Measurements from ENCODE around the gene SFI1.

The SFI1 gene

DNA sequence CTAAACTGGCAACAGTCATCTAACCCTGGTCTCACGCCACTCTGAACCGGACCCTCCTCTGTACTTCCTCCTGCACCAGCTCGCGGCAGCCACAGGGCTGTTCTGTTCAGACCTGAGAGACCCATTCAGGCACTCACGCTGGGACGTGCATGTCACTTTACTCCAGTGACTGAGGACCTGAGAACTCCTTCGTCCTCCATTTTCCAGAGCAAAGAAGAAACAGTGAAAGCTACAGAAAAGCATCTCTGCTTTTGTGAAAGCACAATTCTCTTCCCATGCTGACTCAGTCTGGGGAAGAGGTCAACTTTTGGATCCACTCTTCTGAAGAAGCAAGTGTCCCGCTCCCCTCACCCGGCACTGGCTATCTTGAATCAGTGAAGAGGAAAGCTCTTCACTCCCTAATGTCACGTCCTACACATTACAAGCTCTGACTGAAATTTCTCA, 141.1 kb downstream of the SFI1 start:
- WGBS (ENCODE audit: insufficient coverage, insufficient read length): no CpG with 5 or more reads among the region's 10 CpGs
- Histone ChIP-seq H3K4me1 (ENCODE audit: control insufficient read depth, insufficient read depth, low read length) (no peaks in the 10 kb centered on the region), H3K27ac (ENCODE audit: low read length) (no peak overlapping the region), H3K36me3 (ENCODE audit: control insufficient read depth, insufficient read depth, low read length) (0 out of 2 replicates have a peak, but pooled peaks cover 3% of the 10 kb centered on the region), H3K4me3 (ENCODE audit: low read length) (no peak overlapping the region), H3K27me3 (ENCODE audit: control insufficient read depth, insufficient read depth, low read length) (no peaks in the 10 kb centered on the region), H3K9me3 (ENCODE audit: control insufficient read depth, insufficient read depth, low read length) (no peaks in the 10 kb centered on the region)
- no peak for DNase-seq (ENCODE audit: low read depth, low spot score)

DNA sequence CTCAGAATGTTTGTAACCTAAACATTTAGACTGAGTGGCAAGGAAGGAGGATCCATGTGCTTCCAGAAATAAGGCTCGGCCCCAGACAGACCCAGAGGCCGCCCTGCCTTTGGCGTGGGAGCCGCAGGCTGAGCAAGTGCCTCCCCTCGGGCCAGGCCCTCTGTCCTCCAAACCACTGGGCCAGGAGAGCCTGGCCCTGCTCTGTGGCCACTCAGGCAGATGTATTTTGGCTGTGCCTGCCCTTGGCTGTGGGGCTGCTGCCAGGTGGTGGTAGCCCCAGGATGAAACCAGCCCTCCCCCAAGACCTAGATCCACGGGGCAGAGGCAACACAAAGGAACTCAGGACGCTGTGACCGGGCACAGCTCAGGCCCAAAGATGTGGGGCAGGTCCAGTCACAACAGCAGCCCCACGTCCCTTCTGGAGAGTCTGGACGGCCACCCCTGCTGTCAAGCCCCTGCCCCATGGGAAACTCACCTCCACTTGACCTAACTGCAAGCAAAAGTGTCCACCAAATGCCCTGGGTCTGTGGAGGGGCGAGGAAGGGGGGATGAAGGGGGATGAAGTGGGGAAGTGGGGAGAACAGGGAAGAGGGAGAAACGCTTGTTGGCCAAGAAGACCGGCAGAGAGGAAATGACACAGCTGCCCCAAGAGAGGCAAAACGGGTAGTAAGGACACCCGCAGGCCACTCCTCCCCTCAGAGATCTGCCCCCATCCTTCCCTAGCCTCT, 141.7 kb downstream of the SFI1 start:
- no peak overlapping the region for H3K4me3 ChIP-seq (ENCODE audit: low read length)
- H3K9me3 ChIP-seq (ENCODE audit: control insufficient read depth, insufficient read depth, low read length): no peaks in the 10 kb centered on the region
- no peak overlapping the region for H3K27ac ChIP-seq (ENCODE audit: low read length)
- no peaks in the 10 kb centered on the region for H3K27me3 ChIP-seq (ENCODE audit: control insufficient read depth, insufficient read depth, low read length)
- WGBS (ENCODE audit: insufficient coverage, insufficient read length): no CpG with 5 or more reads among the region's 15 CpGs
- H3K4me1 ChIP-seq (ENCODE audit: control insufficient read depth, insufficient read depth, low read length): no peaks in the 10 kb centered on the region
- no peak for DNase-seq (ENCODE audit: low read depth, low spot score)
- 0 out of 2 replicates have a peak, but pooled peaks cover 3% of the 10 kb centered on the region for H3K36me3 ChIP-seq (ENCODE audit: control insufficient read depth, insufficient read depth, low read length)

DNA sequence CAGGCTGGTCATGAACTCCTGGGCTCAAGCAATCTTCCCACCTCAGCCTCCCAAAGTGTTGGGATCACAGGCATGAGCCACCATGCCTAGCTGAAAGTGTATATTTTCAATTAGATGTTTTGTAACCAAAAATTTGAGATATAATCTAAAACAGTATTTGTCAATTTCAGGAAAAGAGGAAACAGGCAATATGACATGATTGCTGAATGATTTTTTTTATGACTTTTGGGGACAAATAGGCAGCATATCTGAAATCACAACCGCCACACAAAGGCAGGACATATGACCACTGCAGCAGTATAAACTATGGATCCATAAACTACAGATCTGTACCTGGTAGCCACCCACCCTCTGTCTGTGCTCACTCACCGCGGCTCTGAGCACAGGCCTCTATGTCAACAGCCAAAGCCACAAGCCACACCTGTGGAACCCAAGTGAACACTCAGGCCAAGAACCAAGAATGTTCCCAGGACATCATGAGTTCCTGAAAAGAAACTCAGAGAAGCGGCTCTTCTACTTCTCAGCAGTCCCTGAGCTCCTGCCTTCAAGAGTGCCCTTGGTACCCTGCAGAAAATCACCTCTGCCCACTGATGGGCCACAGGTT, 143.2 kb downstream of the SFI1 start:
- no peak for DNase-seq (ENCODE audit: low read depth, low spot score)
- Histone ChIP-seq H3K9me3 (ENCODE audit: control insufficient read depth, insufficient read depth, low read length) (no peaks in the 10 kb centered on the region), H3K4me3 (ENCODE audit: low read length) (no peak overlapping the region), H3K27me3 (ENCODE audit: control insufficient read depth, insufficient read depth, low read length) (no peaks in the 10 kb centered on the region), H3K4me1 (ENCODE audit: control insufficient read depth, insufficient read depth, low read length) (no peaks in the 10 kb centered on the region), H3K36me3 (ENCODE audit: control insufficient read depth, insufficient read depth, low read length) (peaks cover 3% of the 10 kb centered on the region; the same call in 1 of the 2 replicates), H3K27ac (ENCODE audit: low read length) (no peak overlapping the region)
- no CpG with 5 or more reads among the region's 4 CpGs for WGBS (ENCODE audit: insufficient coverage, insufficient read length)

DNA sequence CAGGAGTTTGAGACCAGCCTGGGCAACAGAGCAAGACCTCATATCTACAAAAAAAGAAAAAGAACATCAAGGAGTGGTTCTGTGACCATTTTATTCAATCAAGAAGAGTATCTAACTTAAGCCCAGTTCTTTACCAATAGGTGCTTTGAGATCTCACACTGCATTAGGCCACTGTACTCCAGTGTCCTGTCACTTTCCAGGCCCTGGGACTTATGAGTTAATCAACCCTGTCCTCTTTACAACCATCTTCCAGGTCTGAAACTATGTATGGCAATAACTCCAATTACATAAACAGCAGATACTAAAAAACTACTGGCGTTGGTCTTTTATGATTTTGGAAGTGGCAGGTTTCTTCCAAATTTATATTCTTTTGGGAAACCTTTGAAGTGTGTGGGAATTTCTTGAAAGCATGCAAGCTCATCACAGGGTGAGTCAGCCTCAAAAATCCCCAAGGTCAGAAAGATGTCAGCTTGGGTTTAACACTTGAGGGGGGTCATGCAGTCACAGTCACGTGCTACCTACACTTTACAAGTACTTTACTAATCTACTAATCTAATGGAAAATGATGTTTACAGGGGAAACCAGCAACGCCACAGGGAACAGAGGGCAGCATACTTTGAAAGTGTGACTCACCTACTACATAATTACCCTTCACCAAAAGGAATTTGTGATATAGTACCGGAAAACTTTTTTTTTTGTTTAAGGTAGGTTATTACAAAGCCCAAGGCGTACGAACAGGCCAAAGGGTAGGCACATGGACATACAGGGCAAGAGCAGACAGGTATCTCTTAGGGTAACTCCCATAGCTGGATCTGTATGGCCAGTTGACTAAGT, 150.1 kb downstream of the SFI1 start:
- Histone ChIP-seq H3K4me3 (ENCODE audit: low read length) (no peak overlapping the region), H3K9me3 (ENCODE audit: control insufficient read depth, insufficient read depth, low read length) (no peaks in the 10 kb centered on the region), H3K4me1 (ENCODE audit: control insufficient read depth, insufficient read depth, low read length) (peaks cover 3% of the 10 kb centered on the region), H3K27me3 (ENCODE audit: control insufficient read depth, insufficient read depth, low read length) (no peaks in the 10 kb centered on the region), H3K36me3 (ENCODE audit: control insufficient read depth, insufficient read depth, low read length) (peaks cover 5% of the 10 kb centered on the region; the same call in 1 of the 2 replicates), H3K27ac (ENCODE audit: low read length) (no peak overlapping the region)
- no CpG with 5 or more reads among the region's 6 CpGs for WGBS (ENCODE audit: insufficient coverage, insufficient read length)
- no peak for DNase-seq (ENCODE audit: low read depth, low spot score)

- no peaks in the 10 kb centered on the region for H3K9me3 ChIP-seq (ENCODE audit: control insufficient read depth, insufficient read depth, low read length)
- no peaks in the 10 kb centered on the region for H3K27me3 ChIP-seq (ENCODE audit: control insufficient read depth, insufficient read depth, low read length)
- peaks cover 3% of the 10 kb centered on the region for H3K4me1 ChIP-seq (ENCODE audit: control insufficient read depth, insufficient read depth, low read length)
- peaks cover 5% of the 10 kb centered on the region; the same call in 1 of the 2 replicates for H3K36me3 ChIP-seq (ENCODE audit: control insufficient read depth, insufficient read depth, low read length)
- no peak overlapping the region for H3K27ac ChIP-seq (ENCODE audit: low read length)
- no peak for DNase-seq (ENCODE audit: low read depth, low spot score)
- no peak overlapping the region for H3K4me3 ChIP-seq (ENCODE audit: low read length)
- no CpG with 5 or more reads among the region's 3 CpGs for WGBS (ENCODE audit: insufficient coverage, insufficient read length)
These were observed 150.7 kb downstream of the SFI1 start for GRCh38 chr22:31647066-31647465.

DNA sequence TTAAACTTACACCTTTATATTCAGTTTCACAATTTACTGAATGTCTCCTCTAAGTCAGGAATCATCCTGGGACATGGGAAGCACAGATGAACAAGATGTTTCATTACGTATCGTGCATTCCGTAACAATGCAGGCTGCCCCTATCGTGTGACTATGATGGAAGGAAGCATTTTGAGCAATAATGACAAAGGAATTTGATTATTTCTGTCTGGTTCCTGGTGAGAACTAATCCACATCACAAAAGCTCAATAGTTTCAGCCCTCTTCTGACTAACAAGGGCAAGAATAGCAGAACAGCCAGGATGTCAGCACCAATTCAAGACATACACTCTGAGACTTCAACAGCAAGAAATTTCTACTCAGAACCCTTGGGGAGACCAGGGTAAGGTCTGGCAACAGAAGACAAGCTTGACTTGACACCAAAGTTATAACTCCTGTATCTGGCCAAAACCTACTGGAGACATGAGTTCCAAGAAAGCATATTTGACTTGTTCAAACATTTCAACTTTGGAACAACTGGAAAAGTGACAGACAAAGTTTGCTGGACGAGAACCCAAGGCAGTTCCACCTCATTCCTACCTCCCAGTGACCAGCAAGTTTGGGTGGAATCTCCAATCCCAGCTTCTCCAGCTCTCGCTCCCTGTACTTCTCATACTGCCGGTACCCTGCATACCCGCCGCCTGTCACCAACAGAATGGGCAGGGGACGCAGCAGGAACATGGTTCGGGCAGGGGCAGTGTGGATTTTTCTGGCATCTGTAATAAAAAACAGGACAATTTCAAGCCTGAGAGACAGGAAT, 151.4 kb downstream of the SFI1 start:
- H3K4me1 ChIP-seq (ENCODE audit: control insufficient read depth, insufficient read depth, low read length): peaks cover 3% of the 10 kb centered on the region
- no peak for DNase-seq (ENCODE audit: low read depth, low spot score)
- WGBS (ENCODE audit: insufficient coverage, insufficient read length): no CpG with 5 or more reads among the region's 11 CpGs
- peaks cover 5% of the 10 kb centered on the region; the same call in 1 of the 2 replicates for H3K36me3 ChIP-seq (ENCODE audit: control insufficient read depth, insufficient read depth, low read length)
- no peak overlapping the region for H3K27ac ChIP-seq (ENCODE audit: low read length)
- no peaks in the 10 kb centered on the region for H3K9me3 ChIP-seq (ENCODE audit: control insufficient read depth, insufficient read depth, low read length)
- no peaks in the 10 kb centered on the region for H3K27me3 ChIP-seq (ENCODE audit: control insufficient read depth, insufficient read depth, low read length)
- no peak overlapping the region for H3K4me3 ChIP-seq (ENCODE audit: low read length)

DNA sequence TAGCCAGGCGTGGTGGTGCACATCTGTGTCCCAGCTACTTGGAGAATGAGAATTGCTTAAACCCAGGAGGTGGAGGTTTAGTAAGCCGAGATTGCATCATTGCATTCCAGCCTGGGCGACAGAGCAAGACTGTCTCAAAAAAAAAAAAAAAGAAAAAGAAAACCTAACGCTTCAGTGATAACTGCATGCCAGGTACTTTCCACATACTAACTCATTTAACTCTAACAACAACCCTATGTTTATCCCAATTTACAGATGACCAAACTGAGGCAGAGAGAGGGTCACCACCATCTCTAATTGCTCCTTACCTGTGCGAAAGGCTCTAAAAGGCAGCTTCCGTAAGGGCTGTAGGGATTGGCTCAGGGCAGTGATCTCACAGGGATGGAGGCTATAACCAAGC, 154.1 kb downstream of the SFI1 start:
- H3K36me3 ChIP-seq (ENCODE audit: control insufficient read depth, insufficient read depth, low read length): 0 out of 2 replicates have a peak, but pooled peaks cover 5% of the 10 kb centered on the region
- no peak for DNase-seq (ENCODE audit: low read depth, low spot score)

GRCh38 chr22:31651664-31652063, 155.3 kb downstream of the SFI1 start:
- Histone ChIP-seq H3K4me1 (ENCODE audit: control insufficient read depth, insufficient read depth, low read length) (peaks cover 3% of the 10 kb centered on the region), H3K4me3 (ENCODE audit: low read length) (no peak overlapping the region), H3K27ac (ENCODE audit: low read length) (no peak overlapping the region), H3K9me3 (ENCODE audit: control insufficient read depth, insufficient read depth, low read length) (no peaks in the 10 kb centered on the region), H3K36me3 (ENCODE audit: control insufficient read depth, insufficient read depth, low read length) (0 out of 2 replicates have a peak, but pooled peaks cover 5% of the 10 kb centered on the region), H3K27me3 (ENCODE audit: control insufficient read depth, insufficient read depth, low read length) (no peaks in the 10 kb centered on the region)
- no CpG with 5 or more reads among the region's 4 CpGs for WGBS (ENCODE audit: insufficient coverage, insufficient read length)
- no peak for DNase-seq (ENCODE audit: low read depth, low spot score)

More for the DNA sequence above, 154.1 kb downstream of the SFI1 start:
- Histone ChIP-seq H3K9me3 (ENCODE audit: control insufficient read depth, insufficient read depth, low read length) (no peaks in the 10 kb centered on the region), H3K4me1 (ENCODE audit: control insufficient read depth, insufficient read depth, low read length) (peaks cover 3% of the 10 kb centered on the region), H3K4me3 (ENCODE audit: low read length) (no peak overlapping the region), H3K27ac (ENCODE audit: low read length) (no peak overlapping the region), H3K27me3 (ENCODE audit: control insufficient read depth, insufficient read depth, low read length) (no peaks in the 10 kb centered on the region)
- WGBS (ENCODE audit: insufficient coverage, insufficient read length): no CpG with 5 or more reads among the region's 6 CpGs

- Histone ChIP-seq H3K4me3 (ENCODE audit: low read length) (no peak overlapping the region), H3K36me3 (ENCODE audit: control insufficient read depth, insufficient read depth, low read length) (0 out of 2 replicates have a peak, but pooled peaks cover 5% of the 10 kb centered on the region), H3K27me3 (ENCODE audit: control insufficient read depth, insufficient read depth, low read length) (no peaks in the 10 kb centered on the region), H3K27ac (ENCODE audit: low read length) (no peak overlapping the region), H3K4me1 (ENCODE audit: control insufficient read depth, insufficient read depth, low read length) (peaks cover 3% of the 10 kb centered on the region), H3K9me3 (ENCODE audit: control insufficient read depth, insufficient read depth, low read length) (no peaks in the 10 kb centered on the region)
- DNase-seq (ENCODE audit: low read depth, low spot score): no peak
- WGBS (ENCODE audit: insufficient coverage, insufficient read length): no CpG with 5 or more reads among the region's 9 CpGs
These were observed 155.8 kb downstream of the SFI1 start for GRCh38 chr22:31652088-31652487.

All from iPS DF 6.9 (cell line).